ENCODE measurements around the gene ALG14.

ALG14 gene

GRCh38 chr1:94927405-94928175 is 145.2 kb downstream of the ALG14 start:
- no peak for DNase-seq (ENCODE audit: low spot score)

- peak; percentile 79 for DNase-seq (ENCODE audit: low spot score)
Measured at GRCh38 chr1:94926915-94927404, 145.8 kb downstream of the ALG14 start, which contains the start of gene CNN3. TSS of gene CNN3 (minus strand) at chr1:94927110. CDS start at chr1:94926894, 216 bp downstream.

- peak; percentile 60 for DNase-seq (ENCODE audit: low spot score)
Measured at GRCh38 chr1:94926126-94926914, 146.4 kb downstream of the ALG14 start.

- peak; percentile 74 for DNase-seq (ENCODE audit: low spot score)
Measured at GRCh38 chr1:94925561-94926125, 147.1 kb downstream of the ALG14 start.

DNA sequence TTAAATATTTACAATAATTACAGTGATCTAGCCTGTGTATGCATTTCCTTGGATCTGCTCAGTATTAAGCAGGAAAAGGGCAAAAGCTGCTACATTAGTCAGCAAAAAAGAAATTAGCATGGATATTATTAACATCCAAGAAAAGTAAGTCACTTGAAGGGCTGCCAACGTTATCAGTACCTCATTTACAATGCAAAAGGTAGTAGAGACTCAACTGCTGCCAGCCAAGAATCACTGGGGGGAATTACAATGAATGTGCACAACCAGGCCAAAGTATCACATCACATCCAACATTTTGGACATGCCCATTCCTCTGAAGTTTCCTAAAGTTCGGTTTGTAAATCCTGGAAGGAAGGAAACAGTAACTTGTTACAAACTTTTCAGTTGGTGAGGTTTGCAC is 147.7 kb downstream of the ALG14 start:
- DNase-seq (ENCODE audit: low spot score) = peak; percentile 17

Measured in kidney capillary endothelial cell (primary cell).